Measurements from ENCODE around the gene EPHB1.
"Not testable (repeated sequence)": the region's sequence is repeated elsewhere in the genome, so short reads cannot be mapped to it uniquely, and the experiment has no call there.

Gene EPHB1

DNA sequence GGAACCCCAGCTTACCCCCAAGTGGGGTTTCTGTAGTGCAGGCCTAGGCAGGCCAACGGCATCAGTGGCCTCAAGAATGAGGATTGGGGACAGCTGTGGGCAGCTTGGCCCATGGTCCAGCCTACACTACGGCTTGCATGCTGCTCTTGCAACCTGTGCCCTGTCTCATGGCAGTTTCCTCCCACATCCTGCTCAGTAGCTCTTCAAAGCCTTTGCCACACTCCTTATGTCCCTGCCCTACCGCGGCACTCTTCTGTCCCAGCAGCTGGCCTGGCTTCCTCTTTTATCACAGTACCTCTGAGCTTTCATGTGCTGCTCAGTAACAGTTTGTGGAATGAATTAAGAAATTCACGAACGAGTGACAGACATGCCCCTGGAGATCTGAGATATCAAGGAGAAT, 431.0 kb downstream of the EPHB1 start:
- in situ Hi-C loops (cut with HindIII; ENCODE audit: low sequenced_read_pairs), result no loop called here

DNA sequence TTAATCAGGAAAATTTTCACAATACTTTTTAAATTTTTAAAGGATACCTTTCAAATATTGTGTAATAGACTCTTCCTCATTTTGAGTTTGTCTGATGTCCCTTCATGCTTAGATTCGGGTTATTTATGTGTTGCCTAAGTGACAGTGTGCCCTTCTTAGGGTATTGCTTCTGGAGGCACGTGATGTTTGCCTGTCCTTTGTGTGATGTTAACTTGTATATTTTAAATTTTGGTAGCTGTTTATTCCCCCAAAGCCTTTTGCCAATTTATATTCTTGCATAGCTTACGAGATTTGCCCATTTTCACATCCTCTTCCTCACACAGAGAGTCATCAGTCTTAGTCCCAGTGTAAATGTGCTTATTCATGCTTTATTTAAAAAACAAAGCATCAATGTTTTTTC, 433.1 kb downstream of the EPHB1 start:
- in situ Hi-C loops (cut with HindIII; ENCODE audit: low sequenced_read_pairs), result no loop called here

DNA sequence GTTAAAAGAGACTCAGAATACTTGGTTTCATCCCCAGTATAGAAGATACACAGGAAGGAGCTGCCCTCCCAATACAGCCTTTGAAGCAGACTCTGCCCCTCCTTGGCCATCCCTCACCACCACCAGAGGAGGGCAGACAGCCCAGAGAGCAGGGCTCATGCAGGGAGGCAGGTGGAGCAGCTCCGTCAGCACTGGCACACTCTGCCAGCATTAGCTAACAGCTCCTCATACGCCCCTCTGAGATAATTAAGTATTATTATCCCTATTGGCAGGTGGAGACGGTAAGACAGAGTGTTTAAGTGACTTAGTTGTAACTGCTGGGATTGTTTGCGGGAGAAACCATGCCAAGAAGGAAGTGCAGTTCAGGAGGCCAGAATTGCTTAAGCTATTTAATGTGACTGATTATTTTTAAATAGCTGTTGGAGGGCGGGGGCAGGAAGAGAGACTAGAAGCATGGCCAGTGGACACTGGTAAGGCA, 434.0 kb downstream of the EPHB1 start:
- in situ Hi-C loops (cut with HindIII; ENCODE audit: low sequenced_read_pairs), result no loop called here

DNA sequence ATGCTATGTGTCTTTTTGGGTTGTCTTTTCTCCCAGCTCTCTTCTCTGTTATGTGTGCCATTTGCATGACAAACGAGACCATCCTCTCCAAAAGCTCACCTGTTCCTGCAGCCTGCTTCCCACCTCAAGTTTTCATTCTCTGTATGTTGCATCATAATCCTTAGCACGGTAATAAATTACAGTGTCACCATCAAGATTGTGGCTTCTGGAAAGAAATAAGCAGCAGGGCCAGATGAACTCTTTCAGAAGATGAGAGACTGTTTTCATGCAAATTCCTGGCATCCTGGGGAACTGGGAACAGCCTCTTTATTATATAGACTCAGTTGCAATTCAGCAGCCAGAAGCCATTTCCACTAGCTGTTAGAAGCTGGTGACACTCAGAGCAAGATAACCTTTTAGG, 436.7 kb downstream of the EPHB1 start:
- in situ Hi-C loops (cut with HindIII; ENCODE audit: low sequenced_read_pairs), result no loop called here

DNA sequence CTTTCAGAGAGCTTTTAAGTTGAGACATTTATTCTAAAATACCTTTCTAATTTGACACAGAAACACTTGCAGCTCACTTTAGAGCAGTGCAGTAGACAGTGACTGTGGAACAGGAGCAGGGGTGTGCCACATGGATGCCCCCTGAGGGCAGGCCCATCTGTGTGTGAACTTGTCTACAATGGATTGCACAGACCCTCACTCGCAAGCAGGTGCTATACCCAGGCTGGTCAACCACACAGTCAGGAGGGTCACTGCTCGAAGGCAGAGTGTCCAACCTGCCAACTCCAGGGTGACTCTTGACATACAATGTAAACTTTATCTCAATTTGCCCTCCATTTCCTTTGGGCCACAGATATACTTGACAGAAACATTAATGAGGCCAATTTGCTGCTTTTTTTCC, 437.2 kb downstream of the EPHB1 start:
- in situ Hi-C loops (cut with HindIII; ENCODE audit: low sequenced_read_pairs), result no loop called here

DNA sequence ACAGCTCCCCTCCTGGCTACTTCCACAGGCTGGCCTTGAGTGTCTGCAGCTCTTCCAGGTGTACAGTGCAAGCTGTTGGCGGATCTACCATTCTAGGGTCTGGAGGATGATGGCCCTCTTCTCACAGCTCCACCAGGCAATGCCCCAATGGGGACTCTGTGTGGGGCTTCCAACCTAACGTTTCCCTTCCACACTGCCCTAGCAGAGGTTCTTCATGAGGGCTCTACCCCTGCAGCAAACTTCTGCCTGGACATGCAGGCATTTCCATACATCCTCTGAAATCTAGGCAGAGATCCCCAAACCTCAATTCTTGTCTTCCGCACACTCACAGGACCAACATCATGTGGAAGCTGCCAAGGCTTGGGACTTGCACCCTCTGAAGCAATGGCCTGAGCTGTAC, 438.4 kb downstream of the EPHB1 start:
- in situ Hi-C loops (cut with HindIII; ENCODE audit: low sequenced_read_pairs), result not testable (repeated sequence)

DNA sequence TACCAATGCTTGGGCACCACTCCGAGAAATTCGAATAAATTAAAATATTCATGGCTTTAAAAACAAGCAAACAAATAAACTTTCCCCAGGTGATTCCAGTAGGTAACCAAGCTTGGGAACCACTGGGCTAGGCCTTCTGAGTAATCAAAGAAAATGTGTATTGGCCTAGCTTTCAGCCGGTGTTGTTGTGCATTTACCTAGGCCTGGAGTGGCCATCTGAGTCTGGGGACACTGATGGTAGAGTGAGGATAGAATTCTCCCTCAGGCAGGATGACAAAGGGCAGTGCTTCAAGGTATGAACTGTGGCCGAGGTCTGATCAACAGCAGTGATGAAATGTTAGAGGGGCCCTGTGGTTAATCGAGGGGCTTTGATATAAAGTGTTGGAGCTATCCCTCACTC, 440.5 kb downstream of the EPHB1 start:
- in situ Hi-C loops (cut with HindIII; ENCODE audit: low sequenced_read_pairs), result no loop called here

DNA sequence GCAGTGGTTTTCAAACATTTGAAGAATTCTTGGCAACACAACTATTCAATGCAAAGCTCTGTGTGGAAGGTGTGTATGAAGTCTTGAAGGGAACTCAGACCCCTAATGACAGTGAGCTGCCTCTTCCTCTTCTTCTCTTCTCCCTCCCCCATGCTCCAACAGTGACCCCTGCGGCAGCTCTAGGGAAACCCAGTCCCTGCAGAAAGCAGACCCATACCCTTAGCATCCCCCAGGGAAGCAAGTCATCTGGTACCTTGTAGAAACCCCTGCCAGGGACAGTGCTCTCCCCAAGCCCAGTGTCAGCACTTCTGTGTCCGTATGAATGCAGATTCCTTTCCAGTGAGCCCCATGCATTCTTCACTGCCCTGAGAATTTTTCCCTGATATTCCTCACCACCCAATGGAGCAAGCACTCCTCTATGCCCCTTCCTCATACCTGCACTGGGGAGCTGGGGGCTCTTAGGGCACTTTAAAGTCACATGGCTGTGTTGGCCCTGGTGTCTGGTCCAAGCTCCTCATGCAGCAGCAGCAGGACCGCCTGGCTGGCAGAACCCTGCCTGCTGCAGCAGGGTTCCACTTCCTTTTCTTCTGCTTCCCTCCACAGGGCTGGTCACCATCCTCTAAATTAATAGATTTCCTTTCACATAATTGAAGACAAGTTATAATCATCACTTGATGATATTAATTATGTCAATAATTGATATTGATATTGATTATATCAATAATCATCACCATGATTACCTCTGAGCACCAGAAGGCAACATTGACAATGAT, 442.5 kb downstream of the EPHB1 start:
- in situ Hi-C loops (cut with HindIII; ENCODE audit: low sequenced_read_pairs), result no loop called here

DNA sequence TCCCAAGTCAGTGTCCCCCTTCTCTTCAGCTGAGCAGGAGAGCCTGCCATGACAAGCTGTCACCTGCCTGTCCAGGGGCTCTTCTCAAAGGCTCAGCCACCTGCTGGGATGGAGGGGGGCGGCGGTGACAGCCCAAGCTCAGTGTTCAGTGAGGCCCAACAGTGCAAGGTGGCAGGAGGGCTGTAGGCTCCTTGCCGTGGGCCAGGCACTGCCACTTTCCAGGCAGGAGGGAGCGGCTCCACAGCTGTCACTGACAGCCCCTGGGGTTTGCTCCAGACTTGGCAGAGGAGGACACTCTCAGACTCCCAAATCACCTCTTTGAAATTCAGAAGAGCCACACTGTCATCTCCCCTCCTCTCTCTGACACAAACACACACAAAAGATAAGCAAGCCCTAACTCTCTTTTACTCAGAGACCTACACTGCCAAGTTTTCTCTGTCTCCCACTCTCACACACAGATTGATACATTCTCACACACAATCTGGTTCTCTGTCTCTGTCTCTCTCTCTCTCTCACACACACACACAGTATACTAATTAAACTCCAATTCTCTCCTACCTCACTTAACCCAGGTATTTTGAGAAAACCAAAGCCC, 443.3 kb downstream of the EPHB1 start:
- in situ Hi-C loops (cut with HindIII; ENCODE audit: low sequenced_read_pairs), result no loop called here

DNA sequence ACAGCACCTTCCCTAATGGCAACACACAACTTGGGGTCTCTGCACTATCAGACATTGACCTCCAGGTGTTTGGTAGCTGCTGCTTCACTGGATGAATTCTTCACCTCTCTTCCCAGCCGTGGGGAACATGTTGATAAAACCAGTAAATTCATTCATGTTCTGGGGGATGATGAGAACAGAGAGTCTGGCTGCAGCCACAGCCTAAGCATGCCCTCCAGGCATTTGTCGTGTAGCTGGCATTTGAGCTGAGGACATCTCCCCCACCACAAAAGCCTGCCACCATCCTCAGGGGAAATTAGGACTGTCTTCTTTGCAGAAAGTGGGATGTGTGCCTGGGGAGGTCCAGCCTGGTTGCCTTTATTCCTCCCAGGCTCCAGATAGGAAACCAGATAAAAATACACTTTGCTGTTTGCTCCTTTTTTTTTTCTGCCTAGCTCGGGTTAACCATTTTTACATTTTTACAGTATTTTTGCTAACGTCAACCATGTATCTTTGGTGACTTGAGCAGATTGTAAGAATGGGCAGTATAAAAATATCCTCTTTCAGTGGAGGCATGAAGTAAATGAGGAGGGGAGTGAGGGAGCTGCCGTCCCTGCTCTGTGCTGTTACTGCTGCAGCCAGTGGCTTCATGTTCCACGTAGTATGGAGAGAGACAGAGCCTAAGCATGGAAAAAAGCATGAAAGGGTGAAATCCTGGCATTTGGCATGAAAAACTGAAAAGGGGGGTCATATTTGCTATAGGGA, 444.0 kb downstream of the EPHB1 start:
- in situ Hi-C loops (cut with HindIII; ENCODE audit: low sequenced_read_pairs), result no loop called here

DNA sequence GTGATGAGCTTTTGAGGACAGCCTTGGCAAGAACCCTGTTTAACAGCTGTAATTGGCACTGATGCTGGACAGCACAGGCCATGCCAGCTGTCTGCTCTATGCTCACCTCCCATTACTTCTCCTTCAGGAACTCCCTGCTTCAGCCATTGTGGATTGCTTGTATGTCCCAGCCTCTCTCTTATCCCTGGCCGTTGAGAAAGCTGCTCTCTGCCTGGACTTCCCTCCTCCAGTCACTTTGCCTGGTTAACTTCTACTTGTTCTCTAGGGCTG, 444.5 kb downstream of the EPHB1 start:
- in situ Hi-C loops (cut with HindIII; ENCODE audit: low sequenced_read_pairs), result no loop called here

DNA sequence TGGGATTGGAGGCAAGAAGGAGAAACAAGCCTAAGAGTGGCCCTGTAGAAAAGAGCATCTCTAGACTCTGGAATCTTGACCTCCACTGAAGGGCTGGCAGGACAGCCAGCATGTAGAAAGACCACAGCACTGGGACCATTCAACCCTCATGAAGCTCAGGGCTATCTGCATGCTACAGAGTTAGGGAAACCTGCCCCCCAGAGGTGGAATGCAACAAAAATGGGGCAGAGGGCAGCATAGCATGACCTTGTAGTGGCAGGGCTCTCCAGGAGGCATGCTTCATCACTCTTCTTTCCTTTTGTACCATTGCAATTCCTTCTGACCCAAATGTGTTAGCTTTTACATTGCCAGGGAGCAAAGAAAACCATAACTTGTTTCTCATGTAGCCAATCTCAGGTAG, 445.4 kb downstream of the EPHB1 start:
- in situ Hi-C loops (cut with HindIII; ENCODE audit: low sequenced_read_pairs), result no loop called here

DNA sequence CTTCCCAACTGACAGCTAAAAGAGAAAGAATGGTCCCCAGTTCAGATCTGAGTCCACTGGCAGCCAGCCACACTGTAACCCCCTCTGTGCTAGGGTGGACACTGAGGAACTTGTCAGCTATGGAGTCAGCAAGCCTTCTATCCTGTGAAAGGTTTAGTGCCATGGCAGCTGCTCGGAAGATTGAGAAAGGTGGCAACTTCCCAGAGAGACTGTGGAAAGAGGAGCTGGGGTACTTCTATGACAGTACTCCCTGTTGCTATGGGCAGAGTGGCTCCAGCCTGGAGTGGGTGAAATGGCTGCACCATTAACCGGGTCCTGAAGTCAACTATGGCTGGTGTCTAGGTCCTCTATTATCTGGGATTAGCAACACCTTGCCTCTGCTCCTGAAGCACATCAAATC, 447.2 kb downstream of the EPHB1 start:
- in situ Hi-C loops (cut with HindIII; ENCODE audit: low sequenced_read_pairs), result no loop called here

DNA sequence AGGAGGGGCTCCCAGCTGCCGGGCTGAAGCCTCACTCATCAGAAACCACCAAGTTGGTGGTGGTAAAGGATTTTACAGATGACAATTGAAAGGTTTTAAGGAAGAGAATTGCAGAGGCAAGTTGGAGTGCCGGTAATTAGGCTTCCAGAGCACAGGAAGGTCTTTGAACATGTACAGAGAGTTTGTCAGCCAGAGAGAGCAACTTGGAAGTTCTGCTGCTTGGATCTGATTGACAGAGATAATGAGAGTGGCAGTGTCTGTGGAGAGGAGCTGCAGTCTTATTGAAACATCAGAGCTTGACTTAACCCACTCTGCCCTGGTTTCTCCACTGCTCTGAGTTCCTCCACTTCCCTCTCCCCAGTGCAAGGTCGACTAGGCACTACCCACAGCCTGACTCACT, 448.6 kb downstream of the EPHB1 start:
- in situ Hi-C loops (cut with HindIII; ENCODE audit: low sequenced_read_pairs), result no loop called here

DNA sequence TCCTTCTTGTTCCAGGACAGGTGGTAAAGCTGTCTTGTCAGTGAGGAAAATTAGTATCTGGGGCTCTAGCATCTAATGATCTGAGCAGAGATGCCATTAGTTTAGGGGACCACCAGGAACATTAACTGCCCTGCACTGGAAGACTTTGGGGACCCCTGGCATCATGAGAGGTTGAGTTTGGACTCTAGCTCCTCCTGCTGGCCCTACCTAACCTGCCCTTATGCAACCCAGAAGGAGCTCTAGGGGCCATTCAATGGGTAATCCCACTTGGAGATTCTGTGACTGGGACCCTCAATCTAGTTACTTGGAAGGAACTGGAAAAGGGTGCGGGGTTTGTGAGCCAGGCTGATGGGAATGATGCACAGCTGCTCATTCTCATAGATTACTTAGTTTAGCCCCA, 451.0 kb downstream of the EPHB1 start:
- in situ Hi-C loops (cut with HindIII; ENCODE audit: low sequenced_read_pairs), result no loop called here

DNA sequence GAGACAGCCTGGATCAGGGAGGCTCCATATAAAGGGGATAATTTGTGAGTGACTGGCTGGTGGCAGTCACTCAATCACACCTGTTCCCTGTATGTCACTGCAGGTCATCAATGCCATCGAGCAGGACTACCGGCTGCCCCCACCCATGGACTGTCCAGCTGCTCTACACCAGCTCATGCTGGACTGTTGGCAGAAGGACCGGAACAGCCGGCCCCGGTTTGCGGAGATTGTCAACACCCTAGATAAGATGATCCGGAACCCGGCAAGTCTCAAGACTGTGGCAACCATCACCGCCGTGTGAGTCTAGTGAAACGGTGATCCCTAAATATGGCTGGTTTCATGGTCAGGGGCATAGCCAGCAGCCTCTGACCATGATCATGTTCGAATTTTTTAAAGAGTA, 453.2 kb downstream of the EPHB1 start:
- in situ Hi-C loops (cut with HindIII; ENCODE audit: low sequenced_read_pairs), result no loop called here

DNA sequence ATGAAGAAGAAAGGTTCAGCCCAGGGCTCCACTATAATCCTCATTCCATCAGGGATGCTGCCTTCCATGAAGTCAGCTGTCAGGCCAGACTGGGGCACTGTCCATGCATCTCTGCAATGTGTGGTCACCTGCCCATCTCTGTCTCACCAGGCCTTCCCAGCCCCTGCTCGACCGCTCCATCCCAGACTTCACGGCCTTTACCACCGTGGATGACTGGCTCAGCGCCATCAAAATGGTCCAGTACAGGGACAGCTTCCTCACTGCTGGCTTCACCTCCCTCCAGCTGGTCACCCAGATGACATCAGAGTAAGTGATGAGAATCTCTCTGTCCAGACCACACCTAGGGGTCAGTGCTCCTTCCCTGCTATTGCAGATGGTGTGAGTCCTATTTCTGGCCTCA, 454.1 kb downstream of the EPHB1 start:
- in situ Hi-C loops (cut with HindIII; ENCODE audit: low sequenced_read_pairs), result no loop called here

DNA sequence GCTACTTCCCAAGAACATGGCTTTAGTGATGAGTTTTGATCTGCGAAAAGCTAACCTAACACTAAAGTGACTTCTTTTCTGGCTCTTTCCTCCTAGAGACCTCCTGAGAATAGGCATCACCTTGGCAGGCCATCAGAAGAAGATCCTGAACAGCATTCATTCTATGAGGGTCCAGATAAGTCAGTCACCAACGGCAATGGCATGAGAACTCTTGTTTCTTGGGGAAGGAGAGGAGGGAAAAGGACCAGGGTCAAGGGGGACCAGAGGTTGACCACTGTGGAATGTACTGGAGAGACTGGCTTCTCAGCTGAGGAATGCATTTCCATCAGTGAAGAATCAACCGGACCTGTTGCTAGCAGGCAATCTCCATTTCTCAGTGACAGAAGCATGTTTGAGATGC, 463.9 kb downstream of the EPHB1 start:
- in situ Hi-C loops (cut with HindIII; ENCODE audit: low sequenced_read_pairs), result no loop called here

DNA sequence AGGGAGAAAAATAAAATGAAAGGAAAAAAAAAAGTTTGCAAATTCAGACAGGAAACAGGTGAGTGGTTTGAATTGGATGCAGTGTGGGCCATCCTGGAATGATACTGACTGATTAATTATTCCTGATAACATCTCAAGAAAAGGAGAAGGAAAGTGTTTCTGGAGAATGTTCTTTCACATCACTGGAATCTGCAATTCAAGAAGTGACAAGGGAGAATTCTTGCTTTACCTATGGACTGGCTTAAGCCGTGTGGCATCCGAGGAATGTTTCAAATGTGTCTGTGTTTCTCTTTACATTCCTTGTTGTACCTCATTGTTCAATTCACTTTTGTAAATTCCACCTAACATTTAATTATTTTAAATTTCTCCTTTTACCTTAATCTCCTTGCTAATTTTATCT, 465.0 kb downstream of the EPHB1 start:
- in situ Hi-C loops (cut with HindIII; ENCODE audit: low sequenced_read_pairs), result no loop called here

DNA sequence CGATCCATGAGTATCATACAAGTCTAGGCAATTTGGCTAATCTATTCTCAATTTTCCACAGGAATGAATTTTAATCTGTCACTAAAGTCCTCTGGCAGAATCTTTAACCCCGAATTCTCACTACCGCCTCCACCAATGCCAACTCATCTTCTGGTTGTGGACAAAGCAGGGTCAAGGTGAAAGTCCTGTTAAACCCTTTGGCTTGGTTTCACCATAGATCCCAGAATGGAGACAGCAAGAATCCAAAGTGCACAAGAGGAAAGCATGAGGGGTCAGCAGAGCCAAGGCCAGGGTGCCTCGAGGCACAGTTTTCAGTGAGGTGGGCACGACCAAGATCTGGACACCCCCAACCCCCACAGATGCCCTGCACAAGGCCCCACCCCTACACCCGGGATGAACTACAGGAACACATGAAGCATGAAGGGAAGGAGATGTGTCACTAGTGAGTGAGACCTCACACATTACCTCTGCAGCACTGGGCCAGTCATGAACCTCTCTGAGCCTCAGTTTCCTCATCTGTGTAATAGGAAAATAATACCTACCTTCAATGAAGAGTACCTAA, 466.2 kb downstream of the EPHB1 start:
- in situ Hi-C loops (cut with HindIII; ENCODE audit: low sequenced_read_pairs), result no loop called here

DNA sequence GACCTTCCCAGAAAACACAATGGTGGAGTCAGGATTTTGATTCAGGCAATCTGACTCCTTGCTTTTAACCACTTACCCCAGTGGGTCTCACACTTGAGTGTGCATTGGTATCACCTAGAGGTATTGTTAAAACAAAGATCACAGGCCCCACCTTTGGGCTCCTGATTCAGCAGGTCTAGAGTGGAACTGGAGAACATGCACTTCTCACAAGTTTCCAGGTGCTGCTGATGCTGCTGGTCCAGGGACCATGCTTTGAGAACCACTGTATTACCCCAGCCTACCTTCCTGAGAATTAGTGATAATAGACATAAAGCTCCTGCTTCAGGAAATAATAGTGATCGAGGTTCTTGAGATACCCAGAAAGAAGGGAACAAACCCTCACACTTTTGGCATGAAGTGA, 466.9 kb downstream of the EPHB1 start:
- in situ Hi-C loops (cut with HindIII; ENCODE audit: low sequenced_read_pairs), result no loop called here

DNA sequence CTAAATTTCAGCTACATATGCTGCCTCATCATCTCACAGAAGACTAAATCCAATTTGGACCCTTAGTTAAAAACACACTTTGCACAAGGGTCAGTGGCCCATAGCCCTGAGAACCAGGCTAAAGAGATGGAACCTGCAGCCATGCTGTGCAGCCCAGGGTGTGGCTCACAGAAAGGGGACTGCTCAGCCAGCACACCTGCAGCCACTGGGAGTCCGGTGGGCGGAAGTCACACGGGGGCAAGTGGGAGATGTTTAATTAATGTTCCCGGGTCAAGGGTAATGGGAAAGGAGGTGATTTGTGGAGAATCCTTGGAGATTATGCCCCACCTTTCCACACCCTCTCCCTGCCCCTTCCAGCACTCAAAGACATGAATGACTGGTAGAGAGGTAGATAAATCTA, 467.4 kb downstream of the EPHB1 start:
- in situ Hi-C loops (cut with HindIII; ENCODE audit: low sequenced_read_pairs), result no loop called here

Measured in DLD1 (cell line).